KMS-11 (cell line): ENCODE results near the gene ADGRF3.
"Not testable (repeated sequence)": the region's sequence is repeated elsewhere in the genome, so short reads cannot be mapped to it uniquely, and the experiment has no call there.

Experiments used
- H2AFZ ChIP-seq: fragments of 200-600 bp; sonication (generic); 2 replicates; pipeline ENCODE4 v1.6.1; 2016; ENCODE audit warnings: antibody characterized with exemption, mixed run types, low read depth
- H3K27ac ChIP-seq: fragments of 200-600 bp; sonication (generic); 2 replicates; pipeline ENCODE4 v1.6.1; 2016; ENCODE audit warnings: mild to moderate bottlenecking, mixed run types
- H3K27me3 ChIP-seq: fragments of 200-600 bp; sonication (generic); 2 replicates; pipeline ENCODE4 v1.6.1; 2017; ENCODE audit warnings: mild to moderate bottlenecking, low read depth, mixed run types, moderate library complexity; ENCODE audit not compliant: insufficient read depth
- H3K36me3 ChIP-seq: fragments of 200-600 bp; sonication (generic); 2 replicates; pipeline ENCODE4 v1.6.1; 2017; ENCODE audit warnings: mild to moderate bottlenecking, mixed run types; ENCODE audit not compliant: insufficient read depth
- H3K4me1 ChIP-seq: fragments of 200-600 bp; sonication (generic); 2 replicates; pipeline ENCODE4 v1.6.1; 2016; ENCODE audit warnings: mild to moderate bottlenecking, low read depth, mixed run types; ENCODE audit not compliant: poor library complexity, severe bottlenecking
- H3K4me2 ChIP-seq: fragments of 200-600 bp; sonication (generic); 2 replicates; pipeline ENCODE4 v1.7.0; 2016; ENCODE audit warnings: mild to moderate bottlenecking, mixed run types
- H3K4me3 ChIP-seq: fragments of 200-600 bp; sonication (generic); IDR thresholded peaks from 2 replicates; pipeline ENCODE4 v1.6.1; 2017; ENCODE audit warnings: low read depth, low read length, mixed read lengths; ENCODE audit not compliant: insufficient read depth
- H3K79me2 ChIP-seq: fragments of 200-600 bp; sonication (generic); 2 replicates; pipeline ENCODE4 v1.6.1; 2016; ENCODE audit warnings: low read depth, mixed run types; ENCODE audit not compliant: insufficient read depth
- H3K9ac ChIP-seq: fragments of 200-600 bp; sonication (generic); 2 replicates; pipeline ENCODE4 v1.6.1; 2016; ENCODE audit warnings: mild to moderate bottlenecking, mixed run types
- H4K20me1 ChIP-seq: fragments of 200-600 bp; sonication (generic); 2 replicates; pipeline ENCODE4 v1.6.1; 2016; ENCODE audit warnings: mild to moderate bottlenecking, mixed run types; ENCODE audit not compliant: insufficient read depth
- TF ChIP-seq, protein P1 (sequence below): fragments of 200-600 bp; sonication (generic); conservative IDR thresholded peaks from 2 replicates; pipeline ENCODE4 v1.6.1; 2017; ENCODE audit warnings: low read depth, mild to moderate bottlenecking, antibody characterized with exemption, low read length, moderate library complexity, mixed read lengths

Gene ADGRF3

DNA sequence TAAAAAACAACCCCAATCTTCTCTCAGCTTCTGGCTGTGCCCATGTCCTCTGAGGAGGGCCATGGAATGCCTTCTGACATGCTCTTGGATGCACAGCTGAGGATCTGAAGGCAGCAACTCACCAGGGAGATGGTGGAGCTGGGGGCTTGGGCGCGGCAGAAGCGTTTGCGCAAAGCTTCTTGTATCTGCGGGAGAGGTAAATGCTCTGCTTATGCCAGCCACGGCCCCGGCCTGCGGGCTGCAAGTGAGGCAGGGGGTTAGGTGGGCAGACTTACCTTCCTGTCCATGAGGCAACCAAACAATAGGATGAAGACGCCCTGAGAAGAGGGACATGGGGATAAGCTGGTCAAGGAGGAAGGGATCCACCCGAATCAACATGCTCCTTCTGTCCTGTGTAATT lies 36.7 kb downstream of the ADGRF3 start:
- no peak overlapping the region for H3K4me3 ChIP-seq
- TF ChIP-seq, protein P1, sequence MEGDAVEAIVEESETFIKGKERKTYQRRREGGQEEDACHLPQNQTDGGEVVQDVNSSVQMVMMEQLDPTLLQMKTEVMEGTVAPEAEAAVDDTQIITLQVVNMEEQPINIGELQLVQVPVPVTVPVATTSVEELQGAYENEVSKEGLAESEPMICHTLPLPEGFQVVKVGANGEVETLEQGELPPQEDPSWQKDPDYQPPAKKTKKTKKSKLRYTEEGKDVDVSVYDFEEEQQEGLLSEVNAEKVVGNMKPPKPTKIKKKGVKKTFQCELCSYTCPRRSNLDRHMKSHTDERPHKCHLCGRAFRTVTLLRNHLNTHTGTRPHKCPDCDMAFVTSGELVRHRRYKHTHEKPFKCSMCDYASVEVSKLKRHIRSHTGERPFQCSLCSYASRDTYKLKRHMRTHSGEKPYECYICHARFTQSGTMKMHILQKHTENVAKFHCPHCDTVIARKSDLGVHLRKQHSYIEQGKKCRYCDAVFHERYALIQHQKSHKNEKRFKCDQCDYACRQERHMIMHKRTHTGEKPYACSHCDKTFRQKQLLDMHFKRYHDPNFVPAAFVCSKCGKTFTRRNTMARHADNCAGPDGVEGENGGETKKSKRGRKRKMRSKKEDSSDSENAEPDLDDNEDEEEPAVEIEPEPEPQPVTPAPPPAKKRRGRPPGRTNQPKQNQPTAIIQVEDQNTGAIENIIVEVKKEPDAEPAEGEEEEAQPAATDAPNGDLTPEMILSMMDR: no peak
- no peaks in the 10 kb centered on the region for H3K4me1 ChIP-seq
- H2AFZ ChIP-seq: no peak overlapping the region
- H3K27ac ChIP-seq: no peak overlapping the region
- no peak overlapping the region for H3K9ac ChIP-seq
- no peaks in the 10 kb centered on the region for H4K20me1 ChIP-seq
- no peaks in the 10 kb centered on the region for H3K79me2 ChIP-seq
- H3K36me3 ChIP-seq: no peaks in the 10 kb centered on the region
- no peaks in the 10 kb centered on the region for H3K27me3 ChIP-seq
- H3K4me2 ChIP-seq: no peak overlapping the region

DNA sequence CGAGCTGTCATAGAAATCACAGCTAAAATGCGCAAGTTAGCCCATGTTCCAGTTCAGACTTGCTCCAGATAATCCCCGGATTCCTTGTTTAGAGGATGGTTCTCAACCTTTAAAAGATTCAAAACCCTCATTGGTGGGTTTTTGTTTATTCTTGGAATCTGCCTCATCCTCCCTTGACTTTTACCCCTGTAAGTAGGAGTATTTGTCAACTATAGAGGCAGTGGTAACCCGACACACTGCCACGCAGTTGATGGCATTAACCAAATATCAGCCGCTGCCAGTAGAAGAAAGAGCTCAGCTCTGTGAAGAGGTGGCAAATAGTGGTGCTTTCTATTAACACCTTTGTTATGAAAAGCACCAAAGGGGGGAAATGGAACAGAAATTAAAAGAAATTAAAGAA lies 41.0 kb downstream of the ADGRF3 start:
- Histone ChIP-seq H3K36me3 (no peaks in the 10 kb centered on the region), H4K20me1 (no peaks in the 10 kb centered on the region), H3K27me3 (no peaks in the 10 kb centered on the region), H3K9ac (no peak overlapping the region), H2AFZ (no peak overlapping the region), H3K79me2 (no peaks in the 10 kb centered on the region), H3K27ac (no peak overlapping the region), H3K4me3 (no peak overlapping the region), H3K4me1 (no peaks in the 10 kb centered on the region), H3K4me2 (no peak overlapping the region)
- TF ChIP-seq, protein P1: no peak

DNA sequence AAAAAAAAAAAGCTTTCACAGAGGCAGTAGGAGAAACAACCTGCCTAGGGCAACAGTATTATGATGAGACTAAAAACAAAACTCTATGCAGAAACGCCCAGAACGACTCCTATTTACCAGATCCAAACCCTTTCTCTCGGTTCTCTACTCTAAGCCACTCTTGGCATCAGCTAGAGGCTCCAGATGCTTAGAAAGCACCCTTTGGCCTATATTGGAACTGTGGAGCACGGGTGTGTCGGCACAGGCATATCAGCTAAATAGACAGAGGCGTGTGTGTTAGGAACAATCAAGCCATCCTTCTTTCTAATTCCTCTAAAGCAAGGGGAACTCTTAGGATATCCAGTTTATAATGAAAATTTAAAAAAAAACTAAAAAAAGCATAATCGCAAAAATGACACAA lies 41.5 kb downstream of the ADGRF3 start:
- H3K27me3 ChIP-seq, H3K4me1 ChIP-seq, H2AFZ ChIP-seq, H4K20me1 ChIP-seq, H3K9ac ChIP-seq, H3K79me2 ChIP-seq, H3K27ac ChIP-seq, H3K4me3 ChIP-seq, H3K4me2 ChIP-seq, H3K36me3 ChIP-seq: not testable (repeated sequence)

DNA sequence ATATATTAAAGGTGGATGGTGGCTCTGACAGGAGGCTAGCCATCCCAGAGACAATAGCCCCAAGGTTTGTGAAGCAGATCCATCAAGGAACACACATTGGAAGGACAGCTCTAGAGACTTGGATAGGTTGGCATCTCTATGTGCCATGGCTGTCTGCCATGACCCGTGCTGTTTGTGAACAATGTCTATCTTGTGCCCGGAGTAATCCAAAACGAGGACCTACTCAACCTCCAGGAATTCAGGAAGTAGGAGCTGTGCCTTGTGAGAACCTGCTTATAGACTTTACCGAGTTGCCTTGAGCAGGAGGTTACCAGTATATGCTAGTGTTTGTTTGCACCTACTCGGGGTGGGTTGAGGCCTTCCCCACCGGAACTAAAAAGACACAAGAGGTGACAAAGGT lies 43.7 kb downstream of the ADGRF3 start:
- TF ChIP-seq, protein P1: no peak
- Histone ChIP-seq H3K27ac (no peak overlapping the region), H4K20me1 (no peaks in the 10 kb centered on the region), H3K4me2 (no peak overlapping the region), H2AFZ (no peak overlapping the region), H3K4me3 (no peak overlapping the region), H3K79me2 (no peaks in the 10 kb centered on the region), H3K9ac (no peak overlapping the region), H3K36me3 (no peaks in the 10 kb centered on the region), H3K27me3 (no peaks in the 10 kb centered on the region), H3K4me1 (no peaks in the 10 kb centered on the region)

DNA sequence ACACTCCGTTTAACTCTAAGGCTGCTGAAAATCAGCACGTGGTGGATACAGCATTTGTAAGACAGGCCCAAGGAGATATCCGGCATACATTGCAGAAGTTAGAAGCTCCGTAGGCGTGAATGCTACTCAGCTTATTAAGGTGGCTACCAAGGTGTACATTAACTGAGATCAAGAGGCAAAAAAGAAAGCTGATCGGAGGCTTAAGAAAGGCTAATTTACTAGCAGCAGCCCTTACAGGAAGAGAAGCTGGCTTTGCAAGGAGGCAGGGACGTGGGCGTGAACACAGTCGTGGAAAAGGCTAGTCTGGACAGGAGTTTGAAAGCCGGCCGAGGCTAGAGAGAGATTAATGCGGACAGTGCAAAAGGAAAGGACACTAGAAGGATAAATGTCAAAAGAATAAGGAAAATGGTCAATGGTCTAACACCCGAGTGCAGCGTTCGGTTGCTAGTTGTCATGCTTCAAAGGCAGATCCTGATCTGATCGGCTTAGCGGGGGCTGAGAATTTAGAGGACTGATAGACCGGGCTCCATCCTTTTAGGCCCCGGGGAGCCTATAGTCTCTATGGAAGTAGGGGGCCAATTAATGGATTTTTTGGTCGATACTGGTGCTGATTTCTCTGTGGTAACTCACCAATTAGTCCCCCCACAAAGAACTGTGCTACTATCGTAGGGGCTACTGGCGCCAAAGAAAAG lies 46.2 kb downstream of the ADGRF3 start:
- Histone ChIP-seq H2AFZ (no peak overlapping the region), H3K36me3 (no peaks in the 10 kb centered on the region), H3K27ac (no peak overlapping the region), H3K4me3 (no peak overlapping the region), H3K4me2 (no peak overlapping the region), H3K4me1 (no peaks in the 10 kb centered on the region), H4K20me1 (no peaks in the 10 kb centered on the region), H3K79me2 (no peaks in the 10 kb centered on the region), H3K9ac (no peak overlapping the region), H3K27me3 (no peaks in the 10 kb centered on the region)
- TF ChIP-seq, protein P1: no peak
